GM19023 (cell line): ENCODE measurements around the gene PIK3R5.

Experiments
- ATAC-seq: cut with Tn5 transposase; IDR thresholded peaks from one replicate; pipeline ENCODE4 v1.9.1; 2021; ENCODE audit warnings: mild to moderate bottlenecking, moderate library complexity; ENCODE audit not compliant: unreplicated experiment

Gene PIK3R5

DNA sequence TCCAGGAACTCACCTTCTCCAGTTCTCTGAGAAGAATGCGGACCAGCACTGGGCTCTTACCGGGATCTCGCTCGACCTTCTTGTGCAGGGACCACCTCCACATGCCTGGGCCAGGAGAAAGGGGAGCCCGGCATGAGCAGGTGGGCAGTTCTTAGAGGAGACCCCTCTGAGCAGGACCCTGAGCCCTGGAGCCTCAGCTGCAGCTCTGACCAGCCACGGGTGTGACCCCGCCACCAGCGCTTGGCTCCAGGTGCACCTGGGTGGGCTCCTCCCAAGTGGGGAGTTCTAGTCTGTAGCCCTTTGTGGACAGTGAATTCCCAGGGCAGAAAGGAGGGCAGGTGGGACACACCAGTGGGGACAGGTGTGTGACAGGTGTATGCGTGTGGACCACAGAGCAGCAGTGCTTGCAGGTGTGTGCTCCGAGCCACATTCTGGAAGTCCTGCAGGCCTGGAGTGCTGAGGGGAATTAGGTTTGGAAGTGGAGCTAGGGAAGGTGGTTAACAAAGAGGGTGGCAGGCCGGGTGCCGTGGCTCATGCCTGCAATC is 126.9 kb downstream of the PIK3R5 start:
- ATAC-seq = no peak

DNA sequence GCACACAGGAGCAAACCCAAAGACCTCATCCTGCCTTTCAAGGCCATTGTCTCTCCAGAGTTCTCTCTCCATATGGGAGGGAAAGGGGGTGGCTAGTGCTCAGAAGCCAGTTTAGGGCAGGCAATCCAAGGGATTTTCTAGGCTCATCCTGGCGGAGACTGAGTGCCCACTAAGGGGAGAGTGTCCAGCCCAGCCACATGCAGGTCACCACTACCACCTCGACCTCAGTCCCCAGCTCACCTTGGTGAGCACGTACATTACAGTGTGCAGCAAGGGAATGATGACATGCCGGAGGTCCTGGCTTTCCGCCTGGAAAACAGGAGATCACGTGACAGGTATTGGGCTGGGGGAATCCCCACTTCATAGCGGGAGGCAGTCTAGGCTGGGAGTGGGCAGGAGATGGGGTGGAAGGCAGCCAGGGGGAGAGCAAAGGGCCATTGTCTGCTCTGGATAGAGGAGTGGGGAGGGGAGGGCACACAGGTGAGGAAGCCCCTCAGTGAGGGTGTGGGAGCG is 127.9 kb downstream of the PIK3R5 start:
- ATAC-seq = no peak

DNA sequence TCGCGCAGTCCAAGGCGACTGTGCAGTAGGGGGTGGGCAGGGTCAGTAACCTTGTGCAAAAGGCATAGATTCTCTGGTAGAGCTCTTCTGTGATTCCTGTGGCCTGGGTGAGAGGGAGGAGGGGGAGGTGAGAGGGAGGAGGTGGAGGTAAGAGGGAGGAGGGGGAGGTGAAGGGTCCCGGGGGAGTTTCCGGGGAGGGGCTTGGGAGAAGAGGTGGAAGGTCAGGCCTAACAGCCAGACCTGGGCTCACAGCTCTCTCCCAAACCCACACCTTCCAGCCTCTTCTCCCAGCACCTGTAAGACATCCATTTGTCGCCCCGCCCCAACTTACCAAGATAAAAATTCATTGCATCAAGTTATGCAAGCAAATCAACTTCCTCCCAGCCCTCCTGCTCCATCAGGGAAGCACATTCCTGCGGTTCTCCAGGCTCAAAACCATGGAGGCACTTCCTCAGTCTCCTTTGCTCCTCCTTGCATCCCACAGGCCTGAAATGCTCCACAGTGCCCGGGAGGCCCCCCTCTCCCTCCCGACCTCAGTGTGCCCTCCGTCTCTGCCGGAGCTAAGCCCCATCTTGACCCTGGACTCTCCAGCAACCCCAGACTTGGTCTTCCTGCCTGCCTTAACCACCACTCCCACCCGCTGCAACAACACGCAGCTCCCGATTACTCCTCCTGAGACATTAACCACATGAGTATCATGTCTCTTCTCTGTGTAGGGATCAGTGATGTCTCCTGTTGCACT is 128.5 kb downstream of the PIK3R5 start:
- ATAC-seq = no peak

DNA sequence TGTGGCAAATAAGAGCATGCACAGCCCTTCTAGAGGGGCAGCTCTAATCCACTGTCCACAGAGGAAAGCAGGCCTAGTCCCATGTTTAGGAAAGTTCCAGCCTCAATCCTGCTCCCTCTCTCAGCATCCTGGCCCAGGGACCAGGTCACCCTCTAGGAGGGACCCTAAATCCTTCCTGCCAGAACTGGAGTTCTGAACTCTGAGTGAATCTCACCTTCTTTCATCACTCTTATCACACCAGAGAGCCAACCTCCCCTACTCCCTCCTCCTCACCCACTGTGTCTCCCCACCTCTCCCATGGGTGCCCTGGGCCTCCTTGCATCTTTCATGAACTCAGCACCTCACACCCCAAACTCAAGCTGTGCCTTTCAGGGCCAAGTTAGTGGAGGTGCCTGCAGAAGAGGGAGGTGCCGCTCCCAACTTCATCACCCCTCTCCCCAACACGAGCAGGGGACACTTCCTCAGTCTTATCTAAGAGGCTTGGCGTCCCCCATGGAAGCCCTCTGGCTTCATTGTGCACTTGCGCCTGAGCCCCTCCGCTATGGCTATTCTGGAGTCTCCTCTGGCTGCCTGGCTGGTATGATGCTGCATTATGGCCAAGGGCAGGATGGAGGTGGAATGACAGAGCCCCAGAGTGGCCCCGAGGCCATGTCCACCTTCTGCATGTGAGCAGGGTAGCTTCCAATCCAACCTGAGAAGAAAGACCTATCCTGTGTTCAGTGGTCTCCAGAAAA is 129.7 kb downstream of the PIK3R5 start:
- no peak for ATAC-seq

DNA sequence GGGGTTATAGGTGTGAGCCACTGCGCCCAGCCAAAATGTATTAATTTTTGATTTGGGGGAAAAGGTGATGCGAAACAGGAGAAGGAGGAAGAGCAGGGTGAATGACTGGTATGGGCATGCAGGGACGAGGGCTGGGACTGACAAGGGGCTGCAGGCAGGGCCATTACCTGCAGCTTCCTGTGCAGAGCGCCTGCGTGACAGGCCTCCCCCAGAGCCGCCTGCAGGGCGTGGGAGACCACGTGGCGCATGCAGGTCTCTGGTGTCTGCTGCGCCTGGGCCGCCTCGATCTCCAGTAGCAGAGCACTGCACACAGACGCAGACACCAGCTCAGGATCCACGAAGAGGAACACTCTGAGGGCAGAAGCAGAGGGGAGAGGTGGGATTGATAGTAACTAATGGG is 130.4 kb downstream of the PIK3R5 start:
- ATAC-seq = no peak

DNA sequence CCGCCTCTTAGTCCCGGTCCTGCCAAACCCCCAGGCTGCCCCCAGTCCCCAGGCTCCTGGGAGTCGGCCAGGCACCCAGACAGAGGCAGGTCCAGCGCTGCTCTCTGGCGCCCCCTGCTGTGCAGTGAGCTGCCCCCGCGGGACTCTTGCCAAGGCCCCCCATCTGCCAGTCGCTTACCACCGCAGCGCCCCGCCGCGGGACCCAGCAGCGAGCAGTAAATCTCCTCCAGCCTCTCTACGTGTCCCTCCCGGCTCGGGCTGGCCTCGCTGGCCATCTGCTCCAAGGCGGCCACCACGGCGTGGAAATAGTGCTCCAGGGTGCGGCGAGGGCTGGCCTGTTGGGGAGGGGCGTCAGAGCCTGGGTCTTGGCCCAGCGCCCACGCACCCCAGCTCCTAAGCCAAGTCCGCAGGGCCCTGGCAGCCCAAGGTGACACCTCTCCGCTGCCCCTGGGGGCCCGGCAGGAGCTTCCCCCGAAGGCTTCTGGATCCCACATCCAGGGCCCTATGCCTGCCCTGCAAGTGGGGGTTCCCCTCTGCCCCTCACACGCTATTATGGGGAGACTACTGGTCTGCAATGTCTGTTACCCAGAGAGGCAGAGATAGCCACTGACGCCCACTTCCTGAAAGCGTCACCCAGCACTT is 132.7 kb downstream of the PIK3R5 start:
- no peak for ATAC-seq

DNA sequence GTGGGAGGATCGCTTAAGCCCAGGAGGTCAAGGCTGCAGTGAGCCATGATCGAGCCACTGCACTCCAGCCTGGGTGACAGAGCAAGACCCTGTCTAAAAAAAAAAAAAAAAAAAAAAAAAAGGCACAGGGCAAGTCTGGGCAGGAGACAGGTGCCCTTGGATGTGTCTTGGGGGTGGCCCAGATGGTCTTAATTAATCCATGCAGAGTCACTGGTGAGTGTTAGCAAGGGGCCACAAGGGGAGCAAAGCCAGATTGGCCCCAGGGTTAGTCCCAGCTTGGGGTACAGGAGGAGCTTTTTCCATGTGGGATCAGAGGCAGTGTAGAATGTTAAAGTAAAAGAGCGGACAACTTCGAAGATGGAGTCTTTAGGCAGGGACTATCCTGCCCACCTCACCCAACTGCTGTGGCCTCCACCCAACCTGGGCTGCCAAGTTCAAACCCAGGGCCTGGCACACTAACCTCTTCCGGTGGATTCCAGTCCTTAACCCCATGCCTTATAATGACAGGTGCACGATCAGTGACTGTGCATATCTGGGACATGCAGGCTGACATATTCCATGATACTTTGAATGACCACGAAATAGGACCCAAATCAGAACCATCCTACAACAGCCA is 134.2 kb downstream of the PIK3R5 start:
- ATAC-seq = no peak

DNA sequence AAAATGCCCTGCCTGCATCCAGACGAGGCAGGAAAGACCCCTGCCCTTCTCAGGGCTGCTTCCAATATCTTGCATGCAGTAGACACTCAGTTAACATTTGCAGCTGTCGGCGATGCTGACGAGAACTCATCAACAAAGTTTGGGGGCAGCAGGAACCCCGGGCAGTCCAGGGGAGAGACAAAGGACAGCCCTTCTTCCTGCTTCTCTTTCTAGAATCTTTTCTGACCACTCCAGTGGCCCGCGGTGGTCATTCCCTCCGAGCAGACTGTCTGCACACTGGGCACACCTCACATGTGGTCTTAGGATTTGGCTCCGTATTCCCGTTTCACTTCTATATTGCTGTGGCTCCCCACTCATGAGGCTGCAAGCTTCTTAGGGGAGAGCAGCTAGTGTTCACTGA is 135.4 kb downstream of the PIK3R5 start:
- no peak for ATAC-seq

DNA sequence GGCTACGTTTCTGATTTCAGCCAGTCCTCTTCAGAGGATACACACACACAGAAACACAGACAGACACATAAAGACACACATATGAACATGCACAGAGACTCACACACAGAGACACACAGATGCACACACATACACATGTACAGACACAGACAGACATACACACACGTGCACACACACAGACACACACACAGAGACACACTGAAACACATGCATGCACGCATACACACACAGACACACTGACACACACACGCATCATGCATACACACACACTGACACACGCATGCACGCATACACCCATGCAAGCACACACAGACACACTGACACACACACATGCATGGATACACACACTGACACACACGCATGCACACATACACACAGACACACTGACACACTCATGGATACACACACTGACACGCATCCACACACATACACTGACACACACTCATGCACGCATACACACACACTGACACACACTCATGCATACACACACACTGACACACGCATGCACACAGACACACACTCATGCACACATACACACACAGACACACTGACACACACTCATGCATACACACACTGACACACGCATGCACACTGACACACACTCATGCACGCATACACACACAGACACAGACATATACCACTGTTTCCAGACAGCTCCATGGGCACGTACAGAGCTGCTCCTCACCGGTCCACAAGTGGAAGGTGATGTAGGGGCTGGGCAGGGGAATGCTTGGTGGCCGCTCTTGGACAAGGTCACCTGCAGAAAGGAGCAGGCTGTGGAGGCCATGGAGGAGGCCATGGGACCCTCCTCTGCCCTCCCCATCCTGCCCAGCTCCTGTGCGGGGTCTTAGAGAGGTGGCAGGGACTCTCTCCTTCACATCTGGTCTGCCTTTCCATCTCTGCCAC is 136.2 kb downstream of the PIK3R5 start:
- no peak for ATAC-seq
